ENCODE results near the gene SEMA6A.

GRCh38 chr5:116455061-116455460 is 119.6 kb downstream of the SEMA6A start:
- TF ChIP-seq CTCF (IDR thresholded peaks at IDR 0.05; ENCODE audit: low read depth, low read length, missing input control) (no peak), REST (IDR thresholded peaks at IDR 0.05) (no peak)

Data from liver (tissue), 2 donors.